NCI-H1048 (cell line): ENCODE data around the gene PTPRN2.

ENCODE experiments used
- DNase-seq: peaks from one replicate; lab custom pipeline; 2025; lab: John Stamatoyannopoulos, UW

The PTPRN2 gene

GRCh38 chr7:158097453-158098124 is 490.0 kb downstream of the PTPRN2 start:
- DNase-seq, result no peak

GRCh38 chr7:158097106-158097452 is 490.5 kb downstream of the PTPRN2 start:
- DNase-seq, result no peak

GRCh38 chr7:158096582-158096981 is 491.0 kb downstream of the PTPRN2 start:
- DNase-seq, result no peak

- DNase-seq, result no peak
Observed at GRCh38 chr7:158094671-158095226, 492.9 kb downstream of the PTPRN2 start.

GRCh38 chr7:158094046-158094445 is 493.6 kb downstream of the PTPRN2 start:
- no peak for DNase-seq

- no peak for DNase-seq
Observed at GRCh38 chr7:158093156-158093796, 494.3 kb downstream of the PTPRN2 start.

- no peak for DNase-seq
Observed at GRCh38 chr7:158087196-158087595, 500.4 kb downstream of the PTPRN2 start.

GRCh38 chr7:158085741-158086695 is 501.6 kb downstream of the PTPRN2 start:
- no peak for DNase-seq

- no peak for DNase-seq
Observed at GRCh38 chr7:158084555-158084954, 503.1 kb downstream of the PTPRN2 start.

GRCh38 chr7:158083526-158084310 is 503.9 kb downstream of the PTPRN2 start:
- no peak for DNase-seq

GRCh38 chr7:158082761-158083160 is 504.9 kb downstream of the PTPRN2 start:
- no peak for DNase-seq

GRCh38 chr7:158080899-158081445 is 506.7 kb downstream of the PTPRN2 start:
- no peak for DNase-seq

- no peak for DNase-seq
Observed at GRCh38 chr7:158077934-158078910, 509.4 kb downstream of the PTPRN2 start.

GRCh38 chr7:158077151-158077840 is 510.3 kb downstream of the PTPRN2 start:
- DNase-seq, result no peak

GRCh38 chr7:158076656-158077055 is 511.0 kb downstream of the PTPRN2 start:
- no peak for DNase-seq

GRCh38 chr7:158076215-158076614 is 511.4 kb downstream of the PTPRN2 start:
- DNase-seq, result no peak

GRCh38 chr7:158075633-158076001 is 512.0 kb downstream of the PTPRN2 start:
- no peak for DNase-seq

- DNase-seq, result no peak
Observed at GRCh38 chr7:158074896-158075632, 512.6 kb downstream of the PTPRN2 start.
